Kasumi-1 (cell line): Measurements from ENCODE around the gene NUDT13.

Experiments used
- DNase-seq, 2 experiments: peaks; one replicate each; lab custom pipeline; 2025; lab: John Stamatoyannopoulos, UW

The NUDT13 gene

DNA sequence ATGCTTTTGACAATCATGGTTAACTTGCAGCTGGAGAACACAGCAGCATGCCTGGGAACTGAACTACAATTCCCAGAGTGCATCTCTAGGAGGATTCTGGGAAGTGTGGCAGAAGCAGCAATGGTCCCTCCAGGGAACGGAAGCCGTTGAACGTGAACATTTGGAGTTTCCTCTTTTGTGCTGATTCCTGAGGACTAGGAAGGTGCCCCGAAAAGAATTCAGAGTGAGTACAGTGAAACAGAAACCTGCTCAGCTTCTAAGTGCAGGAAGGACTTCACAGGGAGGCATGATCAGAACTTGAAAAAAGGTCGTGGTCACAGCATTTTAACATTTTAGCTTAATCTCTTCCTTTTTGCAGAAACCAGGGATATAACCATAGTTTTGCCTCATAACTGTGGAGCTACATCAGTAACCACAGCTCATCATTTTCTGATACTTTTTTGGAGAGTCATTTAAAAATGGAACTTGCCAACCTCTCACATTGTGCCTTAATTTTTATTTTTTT is at the start of gene NUDT13:
NUDT13 (plus strand) TSS at position 111 of the 505 bp plus-strand sequence. CDS start 3,911 bp downstream, outside the sequence.
- peak; percentile 98 to 99 for DNase-seq

DNA sequence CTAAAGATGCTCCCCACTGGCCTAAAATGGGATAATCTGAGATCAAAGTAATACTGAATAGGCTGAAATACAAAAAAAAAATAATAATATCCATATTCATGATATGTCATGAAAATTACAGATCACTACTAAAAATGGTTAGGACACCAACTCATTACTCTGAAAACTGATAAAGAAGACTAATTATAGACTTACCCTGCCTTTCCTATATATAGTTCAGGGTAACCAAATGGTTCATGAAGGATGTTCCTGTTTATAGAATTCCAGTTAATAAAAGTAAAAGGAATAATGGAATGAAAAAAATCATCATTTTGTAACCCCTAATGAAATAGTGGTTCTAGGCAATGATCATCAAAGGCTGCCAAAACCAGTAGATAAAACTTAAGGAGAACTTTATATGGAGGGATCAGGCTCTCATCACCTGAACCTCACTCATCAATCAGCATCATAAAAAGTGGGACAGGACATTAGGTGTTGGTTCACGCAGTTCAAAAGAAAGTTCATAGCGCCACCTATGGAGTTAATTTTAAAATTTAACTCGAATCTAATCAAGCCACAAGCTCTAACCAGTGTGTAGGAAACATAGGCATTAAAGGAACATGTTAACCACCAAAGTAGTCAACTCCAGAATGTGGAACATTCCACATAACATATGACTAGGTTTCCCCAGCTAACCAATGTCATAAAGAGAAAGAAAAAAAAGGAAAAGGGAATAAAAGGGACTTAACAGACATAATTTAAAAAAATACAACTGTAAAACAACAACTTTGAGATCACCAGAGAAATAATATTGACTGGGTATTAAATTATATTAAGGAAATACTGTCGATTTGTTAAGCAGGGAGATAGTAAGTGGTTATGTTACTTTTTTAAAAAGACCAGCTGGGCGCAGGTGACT is 49.3 kb upstream of the NUDT13 start:
- peak; percentile 31 to 77 for DNase-seq

- no peak for DNase-seq
Measured at GRCh38 chr10:73061743-73062142, 48.5 kb upstream of the NUDT13 start.

DNA sequence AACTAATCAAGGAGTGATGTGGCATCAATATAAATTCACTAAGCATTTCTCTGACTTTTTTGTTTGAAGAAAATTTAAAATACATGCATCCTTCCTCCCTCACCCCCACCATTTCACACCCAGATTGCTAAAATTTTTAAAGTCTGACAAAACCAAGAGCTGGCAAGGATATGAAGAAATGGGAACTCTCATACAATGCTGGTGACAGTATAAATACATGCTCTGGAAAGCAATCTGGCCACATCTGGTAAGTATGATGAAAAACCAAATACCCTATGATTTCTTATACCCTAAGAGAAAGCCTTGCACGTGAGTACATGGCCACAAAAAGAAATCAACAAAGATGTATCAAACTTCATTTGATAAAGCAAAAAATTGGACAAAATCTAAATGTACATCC is 44.8 kb upstream of the NUDT13 start:
- DNase-seq: no peak

DNA sequence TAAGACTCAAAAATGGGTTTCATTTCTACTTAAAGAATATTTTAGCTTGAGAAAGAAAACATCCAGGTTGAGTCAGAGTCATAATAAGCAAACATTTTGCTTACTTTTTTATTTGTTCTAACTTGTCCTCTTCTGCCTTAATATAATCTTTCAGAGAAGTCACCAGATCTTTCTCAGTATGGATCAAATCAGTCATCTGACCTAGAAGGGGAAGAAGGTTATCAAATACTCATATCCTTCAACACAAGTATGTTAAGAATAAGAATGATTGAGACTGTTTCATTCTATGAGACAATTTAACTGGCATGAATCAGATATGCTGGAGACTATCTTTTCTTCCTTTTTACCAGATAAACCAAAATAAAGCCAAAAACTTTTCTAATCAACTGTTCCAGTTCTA is 36.6 kb upstream of the NUDT13 start:
- no peak for DNase-seq

GRCh38 chr10:73075829-73076228 is 34.4 kb upstream of the NUDT13 start:
- DNase-seq: no peak

DNA sequence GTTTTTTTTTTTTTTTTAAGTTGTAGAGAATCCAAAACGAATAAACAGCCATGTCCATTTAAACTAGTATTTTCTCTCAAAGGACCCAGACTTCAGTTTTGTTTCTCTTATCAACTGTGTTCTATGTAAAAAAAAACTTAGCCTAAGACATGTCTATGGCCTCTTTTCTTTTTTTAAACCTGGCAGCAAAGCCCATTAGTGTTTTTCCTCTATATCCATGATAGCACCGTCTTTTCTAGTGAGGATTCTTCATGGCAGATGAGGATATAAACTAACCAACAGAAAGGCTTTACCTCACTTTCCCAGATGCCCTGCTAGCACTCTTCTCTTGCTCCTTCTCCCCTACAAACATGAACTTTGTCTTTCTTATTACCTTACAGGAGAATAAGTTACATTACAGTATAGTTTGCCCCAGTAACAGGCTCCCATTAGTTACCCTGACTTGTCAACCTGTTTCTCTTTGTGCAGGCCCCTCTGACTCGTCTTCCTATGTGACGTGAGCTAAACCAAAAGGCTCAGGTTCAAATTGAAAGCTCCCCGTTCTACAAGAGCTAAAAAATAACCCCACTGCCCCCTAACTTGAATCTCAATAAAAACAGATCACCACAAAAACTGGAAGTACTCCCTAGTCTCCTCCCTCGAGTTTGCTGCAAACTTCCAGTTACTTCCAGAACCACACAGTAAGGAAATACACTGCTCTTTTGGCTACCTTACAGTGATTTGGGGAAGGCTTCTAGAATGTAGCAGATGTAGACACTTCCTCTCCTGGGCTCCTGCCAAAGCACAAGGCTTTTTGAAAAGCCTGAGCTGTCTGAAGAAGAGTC is 33.7 kb upstream of the NUDT13 start:
- peak; percentile 88 to 89 for DNase-seq

GRCh38 chr10:73079779-73080541 is 30.3 kb upstream of the NUDT13 start:
- DNase-seq: no peak

DNA sequence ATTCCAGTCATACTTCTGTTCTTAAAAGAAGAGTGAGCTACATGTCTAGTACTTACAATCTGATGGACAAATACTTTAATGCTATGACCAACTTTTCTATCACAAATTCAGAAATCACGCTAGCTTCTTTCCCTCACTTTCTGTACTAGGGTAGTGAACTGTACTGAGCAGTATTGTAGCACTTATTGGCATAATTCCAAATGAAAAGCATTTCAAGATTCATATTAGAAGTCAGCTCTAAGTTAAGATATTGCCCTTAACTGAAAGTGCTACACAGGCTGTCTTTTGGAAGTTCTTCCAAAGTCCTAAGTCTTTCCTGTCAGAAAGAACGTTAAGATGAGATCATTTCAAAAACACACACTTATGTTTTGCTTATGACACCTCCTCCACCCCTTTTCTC is 27.0 kb upstream of the NUDT13 start:
- no peak for DNase-seq

DNA sequence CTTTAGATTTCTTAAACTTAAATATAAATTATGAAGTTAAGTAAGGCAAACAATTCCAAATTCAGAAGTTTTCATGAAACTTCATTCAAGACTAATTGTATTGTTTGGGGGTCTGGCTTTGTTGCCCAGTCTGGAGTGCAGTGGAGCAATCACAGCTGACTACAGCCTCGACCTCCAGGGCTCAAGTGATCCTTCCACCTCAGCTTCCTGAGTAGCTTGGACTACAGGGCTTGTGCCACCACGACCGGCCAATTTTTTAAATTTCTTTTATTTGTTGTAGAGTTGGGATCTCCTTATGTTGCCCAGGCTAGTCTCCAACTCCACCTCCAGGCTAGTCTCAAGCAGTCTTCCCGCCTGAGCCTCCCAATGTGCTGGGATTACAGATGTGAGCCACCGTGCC is 26.0 kb upstream of the NUDT13 start:
- DNase-seq: no peak

DNA sequence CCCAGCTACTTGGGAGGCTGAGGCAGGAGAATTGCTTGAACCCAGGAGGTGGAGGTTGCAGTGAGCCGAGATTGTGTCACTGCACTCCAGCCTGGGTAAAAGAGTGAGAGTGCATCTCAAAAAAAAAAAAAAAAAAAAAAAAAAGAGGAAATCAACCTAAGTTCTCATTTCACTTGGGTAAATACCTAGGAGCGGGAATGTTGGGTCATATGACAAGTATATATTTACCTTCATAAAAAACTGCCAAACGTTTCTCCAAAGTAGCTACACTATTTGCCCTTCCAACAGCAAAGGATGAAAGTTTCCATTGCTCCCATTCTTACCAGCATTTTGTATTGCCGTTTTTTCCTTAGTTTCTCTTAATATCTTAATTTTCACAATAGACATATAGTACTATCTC is 23.4 kb upstream of the NUDT13 start:
- no peak for DNase-seq

GRCh38 chr10:73088304-73088703 is 22.0 kb upstream of the NUDT13 start:
- DNase-seq: no peak

GRCh38 chr10:73092830-73093229 is 17.4 kb upstream of the NUDT13 start:
- DNase-seq: no peak

DNA sequence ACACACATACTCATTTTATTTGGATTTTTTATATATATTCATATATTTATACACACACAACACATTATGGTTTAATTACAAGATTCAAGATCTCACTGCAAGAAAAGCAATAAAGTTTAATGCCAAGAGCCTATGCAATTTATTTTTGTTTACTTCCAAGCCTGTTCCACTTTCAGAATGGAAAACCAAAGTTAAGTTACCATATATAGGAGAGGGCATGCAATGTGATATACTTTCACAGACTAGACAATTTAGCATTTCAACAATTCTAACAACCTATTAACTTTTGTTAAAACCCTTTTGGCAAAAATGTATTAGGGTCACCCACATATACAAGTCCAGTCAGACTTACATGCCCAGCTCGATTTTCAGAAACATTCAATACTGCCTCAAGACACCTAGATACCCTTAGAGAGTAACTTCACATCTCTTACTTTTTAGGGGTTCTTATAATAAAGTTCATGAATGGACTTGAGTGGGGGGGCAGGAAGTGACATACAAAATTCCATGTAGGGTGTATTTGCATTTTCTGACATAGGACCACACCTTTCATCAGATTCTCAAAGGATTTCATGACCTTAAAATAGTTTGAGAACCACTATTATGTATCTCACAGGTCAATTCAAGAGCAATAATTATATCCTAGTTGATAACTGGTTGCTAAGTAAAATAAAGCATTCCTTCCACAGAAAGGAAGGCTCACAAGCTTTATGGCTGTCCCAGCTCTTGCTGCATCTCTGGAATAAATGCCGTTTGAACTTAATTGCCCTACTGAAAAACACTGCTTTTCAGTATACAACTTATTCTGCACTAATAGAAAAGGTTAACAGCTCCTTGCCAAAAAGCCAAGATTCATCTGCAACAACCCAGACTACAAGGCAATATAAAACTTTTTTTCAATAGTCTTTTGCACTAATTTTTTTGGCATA is 16.1 kb upstream of the NUDT13 start:
- no peak for DNase-seq

- DNase-seq: no peak
Measured at GRCh38 chr10:73094986-73095480, 15.2 kb upstream of the NUDT13 start.

DNA sequence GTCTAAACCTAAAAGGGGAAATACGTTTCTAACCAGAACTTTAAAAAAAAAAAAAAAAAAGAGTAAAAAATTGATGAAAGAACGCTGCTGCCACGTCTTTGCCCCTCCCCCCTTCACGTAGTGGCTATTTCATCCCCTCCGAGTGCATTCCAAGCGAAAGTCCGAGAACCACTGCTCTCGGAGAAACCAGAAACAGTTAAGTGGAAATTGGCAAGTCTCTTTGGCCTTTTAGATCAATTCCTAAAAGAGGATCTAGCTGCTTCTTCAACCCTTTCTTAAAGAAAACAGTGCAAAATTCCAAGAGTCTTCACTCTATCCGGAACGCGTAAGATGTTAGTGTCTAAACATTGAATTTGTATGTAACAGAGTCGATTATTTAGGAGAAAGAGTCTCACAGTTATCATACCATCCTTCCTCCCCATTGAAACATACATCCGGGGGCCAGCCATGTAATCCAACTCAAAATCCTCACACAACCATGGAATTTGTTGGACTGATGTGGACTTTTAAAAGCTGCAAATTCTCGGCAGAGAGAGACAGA is 14.7 kb upstream of the NUDT13 start:
- peak; percentile 66 to 74 for DNase-seq

GRCh38 chr10:73096041-73096448 is 14.2 kb upstream of the NUDT13 start:
- peak; percentile 72 to 82 for DNase-seq

DNA sequence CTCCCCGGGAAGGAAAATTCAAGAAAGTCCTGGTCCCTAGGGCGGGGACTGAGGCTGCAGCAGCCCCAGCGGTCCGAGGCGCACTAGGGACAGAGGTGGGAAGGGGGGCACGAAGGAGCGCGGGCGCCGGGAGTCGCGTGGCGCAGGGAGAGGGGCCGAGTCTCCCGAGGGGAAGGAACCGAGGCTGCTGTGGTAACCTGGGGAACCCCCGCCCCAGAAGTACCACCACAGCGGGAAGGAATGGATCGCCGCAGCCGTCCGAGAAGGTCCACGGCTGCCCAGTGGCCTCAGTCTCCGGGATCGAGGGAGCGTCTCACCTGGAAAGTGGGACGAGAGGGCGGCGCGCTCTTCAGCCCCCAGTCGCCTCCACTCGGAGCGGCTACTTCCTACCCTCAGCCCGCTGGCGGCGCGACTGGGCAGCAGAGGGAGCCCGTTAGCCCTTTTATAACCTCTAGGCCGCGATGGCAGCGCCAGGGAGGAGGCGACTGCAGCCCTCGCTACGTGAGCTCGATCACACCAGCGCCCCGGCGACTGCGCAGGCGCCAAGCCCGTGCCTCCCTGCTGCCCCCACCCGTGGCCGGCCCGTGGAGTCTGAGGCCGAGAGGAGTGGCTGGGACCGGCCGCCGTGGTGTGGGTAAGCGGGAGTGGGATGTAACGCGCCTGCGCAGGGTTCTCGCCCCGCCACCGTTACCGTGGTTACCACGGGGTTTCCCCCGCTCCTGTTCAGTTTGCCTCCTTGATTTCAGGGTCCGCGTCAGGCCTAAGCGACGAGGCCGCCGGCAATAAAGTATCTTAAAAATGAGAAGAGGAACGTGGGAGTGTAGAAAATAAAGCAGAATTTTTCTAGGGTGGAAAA is 13.6 kb upstream of the NUDT13 start, which contains the start of gene P4HA1:
P4HA1 (minus strand) TSS at position 418 of the 856 bp plus-strand sequence. CDS start 21,983 bp downstream, outside the sequence.
- DNase-seq: peak; percentile 97 to 100

GRCh38 chr10:73097305-73097670 is 13.0 kb upstream of the NUDT13 start:
- no peak for DNase-seq
